Measurements from ENCODE around the gene OR5K3. TPM values are rescaled to one million over a fixed set of nuclear protein-coding genes. Genes with fewer than 3 reads are reported as not detected.

Gene OR5K3
- total RNA-seq, 2 donors from 2014 or later = not detected

GRCh38 chr3:98350082-98350481, 40.4 kb upstream of the OR5K3 start:
- H3K27ac Mint-ChIP-seq = no peak overlapping the region
- no peaks in the 10 kb centered on the region for H3K36me3 Mint-ChIP-seq (ENCODE audit: low read depth)
- H3K27me3 ChIP-seq (ENCODE audit: control insufficient read depth, insufficient read depth, low read length, poor library complexity, severe bottlenecking) = no peaks in the 10 kb centered on the region

GRCh38 chr3:98353554-98353953, 36.9 kb upstream of the OR5K3 start, which contains the start of gene OR5K4:
TSS of gene OR5K4 (plus strand) at chr3:98353854. CDS start at chr3:98353854, 0 bp downstream.
- H3K36me3 ChIP-seq (ENCODE audit: control insufficient read depth, insufficient read depth, low read length) = no peaks in the 10 kb centered on the region
- H3K36me3 Mint-ChIP-seq (ENCODE audit: low read depth) = no peaks in the 10 kb centered on the region
- no peak within 1 kb of the TSS for H3K27ac Mint-ChIP-seq
- no peaks in the 10 kb centered on the region for H3K27me3 Mint-ChIP-seq (ENCODE audit: insufficient read depth)
- no peaks in the 10 kb centered on the region for H3K4me1 ChIP-seq (ENCODE audit: control insufficient read depth, insufficient read depth, low read length)
- H3K4me1 Mint-ChIP-seq = no peaks in the 10 kb centered on the region
- H3K27me3 ChIP-seq (ENCODE audit: control insufficient read depth, insufficient read depth, low read length, poor library complexity, severe bottlenecking) = no peaks in the 10 kb centered on the region
- TF ChIP-seq CTCF (conservative IDR thresholded peaks at IDR 0.05) = no peak
- DNase-seq = no peak
- no peak within 1 kb of the TSS for H3K4me3 Mint-ChIP-seq
- H3K9me3 Mint-ChIP-seq = peaks cover 1% of the 10 kb centered on the region
- no peaks in the 10 kb centered on the region for H3K9me3 ChIP-seq (ENCODE audit: control insufficient read depth, low read length)
- 96 to 100% methylated on average over 2 of the region's 2 CpGs for WGBS, 2 experiments (ENCODE audit: insufficient coverage in 1 of 2, insufficient read length in 1 of 2)
- H3K27ac ChIP-seq (ENCODE audit: low read depth, low read length) = no peak within 1 kb of the TSS
- no peak within 1 kb of the TSS for H3K4me3 ChIP-seq (ENCODE audit: low read length)
- H3K9ac ChIP-seq (ENCODE audit: extremely low read depth, low read length, poor library complexity, severe bottlenecking) = no peak within 1 kb of the TSS

More at GRCh38 chr3:98350082-98350481, 40.4 kb upstream of the OR5K3 start:
- no peaks in the 10 kb centered on the region for H3K36me3 ChIP-seq (ENCODE audit: control insufficient read depth, insufficient read depth, low read length)
- H3K9ac ChIP-seq (ENCODE audit: extremely low read depth, low read length, poor library complexity, severe bottlenecking) = no peak overlapping the region
- Mint-ChIP-seq H3K9me3 (no peaks in the 10 kb centered on the region), H3K4me1 (no peaks in the 10 kb centered on the region), H3K4me3 (no peak overlapping the region), H3K27me3 (ENCODE audit: insufficient read depth) (no peaks in the 10 kb centered on the region)
- no peaks in the 10 kb centered on the region for H3K4me1 ChIP-seq (ENCODE audit: control insufficient read depth, insufficient read depth, low read length)
- no peaks in the 10 kb centered on the region for H3K9me3 ChIP-seq (ENCODE audit: control insufficient read depth, low read length)
- TF ChIP-seq CTCF (conservative IDR thresholded peaks at IDR 0.05) = no peak
- no peak overlapping the region for H3K27ac ChIP-seq (ENCODE audit: low read depth, low read length)
- 98 to 100% methylated on average over 2 to 3 of the region's 3 CpGs for WGBS, 2 experiments (ENCODE audit: insufficient coverage in 1 of 2, insufficient read length in 1 of 2)
- H3K4me3 ChIP-seq (ENCODE audit: low read length) = no peak overlapping the region
- DNase-seq = no peak

GRCh38 chr3:98359250-98359649, 31.2 kb upstream of the OR5K3 start:
- H3K9ac ChIP-seq (ENCODE audit: extremely low read depth, low read length, poor library complexity, severe bottlenecking) = no peak overlapping the region
- no peaks in the 10 kb centered on the region for H3K9me3 ChIP-seq (ENCODE audit: control insufficient read depth, low read length)
- DNase-seq = no peak
- no peaks in the 10 kb centered on the region for H3K36me3 ChIP-seq (ENCODE audit: control insufficient read depth, insufficient read depth, low read length)
- peaks cover 5% of the 10 kb centered on the region for H3K9me3 Mint-ChIP-seq
- no peak for TF ChIP-seq CTCF (conservative IDR thresholded peaks at IDR 0.05)
- no peak overlapping the region for H3K27ac ChIP-seq (ENCODE audit: low read depth, low read length)
- H3K4me1 ChIP-seq (ENCODE audit: control insufficient read depth, insufficient read depth, low read length) = no peaks in the 10 kb centered on the region
- H3K4me1 Mint-ChIP-seq = no peaks in the 10 kb centered on the region
- H3K4me3 Mint-ChIP-seq = no peak overlapping the region
- no peak overlapping the region for H3K4me3 ChIP-seq (ENCODE audit: low read length)
- no peaks in the 10 kb centered on the region for H3K27me3 ChIP-seq (ENCODE audit: control insufficient read depth, insufficient read depth, low read length, poor library complexity, severe bottlenecking)
- H3K27me3 Mint-ChIP-seq (ENCODE audit: insufficient read depth) = no peaks in the 10 kb centered on the region
- no peaks in the 10 kb centered on the region for H3K36me3 Mint-ChIP-seq (ENCODE audit: low read depth)
- no peak overlapping the region for H3K27ac Mint-ChIP-seq
